HEK293 (cell line): ENCODE data around the gene TBC1D14.

Experiments used
- CTCF ChIA-PET: fragments of 350-600 bp; formaldehyde crosslinking; extraction: SDS; loops from one replicate; lab custom pipeline; 2021; ENCODE audit warnings: antibody characterized with exemption; lab: Yijun Ruan, JAX
- POLR2A ChIA-PET: fragments of 300-600 bp; formaldehyde crosslinking; extraction: SDS; loops from one replicate; lab custom pipeline; 2020; ENCODE audit warnings: antibody characterized with exemption, inconsistent platforms; lab: Yijun Ruan, JAX
- H3K27ac ChIP-seq: fragments of 200-500 bp; sonication (Bioruptor generic); 2 replicates; pipeline ENCODE4 v1.5.1; 2014; ENCODE audit warnings: low read depth, low read length, control low read depth, inconsistent platforms; ENCODE audit errors: extremely low read depth
- H3K36me3 ChIP-seq, 2 experiments: fragments of 200-500 bp in 1 of 2; sonication (Bioruptor generic) in 1 of 2; 1 replicate in 1 of 2; 2 replicates in 1 of 2; pipeline ENCODE4 v1.5.1; 2014 to 2017; ENCODE audit warnings: inconsistent platforms in 2 of 2, low read length in 2 of 2; ENCODE audit not compliant: control insufficient read depth in 2 of 2, insufficient read depth in 1 of 2
- H3K4me1 ChIP-seq: fragments of 200-500 bp; sonication (Bioruptor generic); 2 replicates; pipeline ENCODE4 v1.5.1; 2014; ENCODE audit warnings: mild to moderate bottlenecking, low read length, inconsistent platforms; ENCODE audit not compliant: control insufficient read depth, insufficient read depth
- H3K4me3 ChIP-seq: 2 replicates; pipeline ENCODE4 v1.5.1; 2011; ENCODE audit warnings: low read depth, mild to moderate bottlenecking, control low read depth, low read length, moderate library complexity
- H3K9me3 ChIP-seq: fragments of 200-500 bp; sonication (Bioruptor generic); 2 replicates; pipeline ENCODE4 v1.5.1; 2014; ENCODE audit warnings: low read depth, low read length, inconsistent platforms; ENCODE audit not compliant: control insufficient read depth, insufficient read depth
- GLI2 ChIP-seq: fragments of 450-650 bp; formaldehyde crosslinking; IDR thresholded peaks from 2 replicates; pipeline ENCODE4; 2017; ENCODE audit warnings: missing biosample characterization, missing genetic modification characterization, low read depth, borderline replicate concordance
- GLIS1 ChIP-seq: fragments of 450-650 bp; formaldehyde crosslinking; IDR thresholded peaks from 2 replicates; pipeline ENCODE4 v1.5.1; 2016; ENCODE audit warnings: missing biosample characterization, missing genetic modification characterization
- INSM2 ChIP-seq: fragments of 450-650 bp; formaldehyde crosslinking; IDR thresholded peaks from 2 replicates; pipeline ENCODE4 v1.5.1; 2016; ENCODE audit warnings: missing biosample characterization, missing genetic modification characterization
- YY1 ChIP-seq: fragments of 450-650 bp; formaldehyde crosslinking; IDR thresholded peaks from 2 replicates; pipeline ENCODE4 v1.5.1; 2018; ENCODE audit warnings: missing biosample characterization, missing genetic modification characterization
- ZBTB20 ChIP-seq: fragments of 450-650 bp; formaldehyde crosslinking; IDR thresholded peaks from 2 replicates; pipeline ENCODE4 v1.5.1; 2016; ENCODE audit warnings: missing biosample characterization, missing genetic modification characterization
- ZFP37 ChIP-seq: fragments of 450-650 bp; formaldehyde crosslinking; IDR thresholded peaks from 2 replicates; pipeline ENCODE4 v1.5.1; 2016; ENCODE audit warnings: missing biosample characterization, missing genetic modification characterization
- ZNF19 ChIP-seq: fragments of 450-650 bp; formaldehyde crosslinking; IDR thresholded peaks from 2 replicates; pipeline ENCODE4; 2016; ENCODE audit warnings: missing biosample characterization, missing genetic modification characterization, low read depth
- ZNF202 ChIP-seq: fragments of 450-650 bp; formaldehyde crosslinking; IDR thresholded peaks from 2 replicates; pipeline ENCODE4 v1.5.1; 2016; ENCODE audit warnings: missing biosample characterization, missing genetic modification characterization, borderline replicate concordance
- ZNF274 ChIP-seq, 2 experiments: fragments of 200-500 bp in 1 of 2; fragments of 450-650 bp in 1 of 2; sonication (Bioruptor generic) in 1 of 2; formaldehyde crosslinking in 1 of 2; IDR thresholded peaks; 2 replicates each; pipeline versions ENCODE4 v1.5.1 to v1.6.1; 2014 to 2016; ENCODE audit warnings: borderline replicate concordance in 1 of 2, inconsistent platforms in 1 of 2, low read length in 1 of 2, missing biosample characterization in 1 of 2, missing genetic modification characterization in 1 of 2
- ZNF280C ChIP-seq: fragments of 450-650 bp; formaldehyde crosslinking; IDR thresholded peaks from 2 replicates; pipeline ENCODE4 v1.5.1; 2016; ENCODE audit warnings: missing biosample characterization, missing genetic modification characterization
- ZNF366 ChIP-seq: fragments of 450-650 bp; formaldehyde crosslinking; conservative IDR thresholded peaks from 2 replicates; pipeline ENCODE4 v1.5.1; 2016; ENCODE audit warnings: missing biosample characterization, missing genetic modification characterization
- ZNF426 ChIP-seq: fragments of 450-650 bp; formaldehyde crosslinking; IDR thresholded peaks from 2 replicates; pipeline ENCODE4 v1.5.1; 2017; ENCODE audit warnings: missing biosample characterization, missing genetic modification characterization, mild to moderate bottlenecking, inconsistent platforms, moderate library complexity
- ZNF433 ChIP-seq: fragments of 450-650 bp; formaldehyde crosslinking; IDR thresholded peaks from 2 replicates; pipeline ENCODE4 v1.5.1; 2016; ENCODE audit warnings: missing biosample characterization, missing genetic modification characterization, low read depth
- ZNF623 ChIP-seq: fragments of 450-650 bp; formaldehyde crosslinking; IDR thresholded peaks from 2 replicates; pipeline ENCODE4 v1.5.1; 2016; ENCODE audit warnings: missing biosample characterization, missing genetic modification characterization
- ZNF645 ChIP-seq: fragments of 450-650 bp; formaldehyde crosslinking; IDR thresholded peaks from 2 replicates; pipeline ENCODE4; 2016; ENCODE audit warnings: missing biosample characterization, missing genetic modification characterization
- ZNF664 ChIP-seq: fragments of 450-650 bp; formaldehyde crosslinking; IDR thresholded peaks from 2 replicates; pipeline ENCODE4 v1.5.1; 2016; ENCODE audit warnings: missing biosample characterization, missing genetic modification characterization
- ZNF76 ChIP-seq: fragments of 450-650 bp; formaldehyde crosslinking; IDR thresholded peaks from 2 replicates; pipeline ENCODE4; 2016; ENCODE audit warnings: low read depth, missing biosample characterization, missing genetic modification characterization, borderline replicate concordance
- ZNF777 ChIP-seq: fragments of 450-650 bp; formaldehyde crosslinking; IDR thresholded peaks from 2 replicates; pipeline ENCODE4 v1.5.1; 2017; ENCODE audit warnings: missing biosample characterization, missing genetic modification characterization, borderline replicate concordance
- TF ChIP-seq, protein P1 (sequence below): fragments of 450-650 bp; IDR thresholded peaks from 2 replicates; pipeline ENCODE4 v1.5.1; 2018; ENCODE audit warnings: missing biosample characterization, mild to moderate bottlenecking, missing genetic modification characterization

Gene TBC1D14

GRCh38 chr4:6881908-6882307, 27.7 kb upstream of the TBC1D14 start:
- POLR2A ChIA-PET, result no interaction called here
- H3K36me3 ChIP-seq, result peaks cover 0 to 67% of the 10 kb centered on the region in 2 experiments; a peak in 2 of 3 replicates
- no peak overlapping the region for H3K27ac ChIP-seq
- CTCF ChIA-PET, result interaction anchor here (5.4 kb wide), 1 partner anchor 9 kb away, joined by 32 read pairs; no protein-coding TSS in a partner anchor
- H3K9me3 ChIP-seq, result no peaks in the 10 kb centered on the region
- TF ChIP-seq ZNF777, result no peak
- TF ChIP-seq YY1 (tag by site-specific recombination), result no peak
- TF ChIP-seq ZNF664 (tag by site-specific recombination), result no peak
- TF ChIP-seq, all 188 proteins: peak for 0
- Histone ChIP-seq H3K4me1 (no peaks in the 10 kb centered on the region), H3K4me3 (no peak overlapping the region)

DNA sequence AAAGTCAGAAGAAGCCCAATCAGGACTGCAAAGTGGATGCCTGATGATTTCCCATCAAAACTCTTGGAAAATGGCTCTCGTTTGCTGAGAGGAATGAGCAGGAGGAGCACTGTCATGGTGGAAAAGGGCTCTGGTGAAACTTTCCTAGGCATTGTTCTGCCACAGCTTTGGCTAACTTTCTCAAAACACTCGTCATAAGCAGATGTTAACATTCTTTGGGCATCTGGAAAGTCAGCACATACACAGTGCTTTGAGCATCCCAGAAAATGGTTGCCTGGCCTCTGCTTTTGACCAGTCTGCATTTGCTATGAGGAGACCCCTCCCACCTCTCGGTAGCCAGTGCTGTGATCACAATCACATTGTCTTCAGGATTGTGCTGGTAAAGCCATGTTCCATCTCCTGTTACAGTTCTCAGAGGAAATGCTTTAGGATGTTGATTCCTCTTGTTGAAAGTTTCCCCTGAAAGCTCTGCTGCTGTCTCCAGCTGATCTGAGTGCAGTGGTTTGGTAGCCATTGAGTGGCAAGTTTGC, 25.2 kb upstream of the TBC1D14 start:
- H3K27ac ChIP-seq, result no peak overlapping the region
- CTCF ChIA-PET, result interaction anchor here (0.6 to 5.4 kb wide), 3 partner anchors 11 to 167 kb away, joined by 3 to 32 read pairs (median 3); partner anchors contain the start of gene TBC1D14

GRCh38 chr4:6885953-6886557, 23.6 kb upstream of the TBC1D14 start:
- H3K9me3 ChIP-seq, result no peaks in the 10 kb centered on the region
- POLR2A ChIA-PET, result no interaction called here
- H3K36me3 ChIP-seq, result peaks cover 0 to 29% of the 10 kb centered on the region in 2 experiments; a peak in 1 of 3 replicates
- H3K27ac ChIP-seq, result no peak overlapping the region
- CTCF ChIA-PET, result interaction anchor here (1.0 to 5.4 kb wide), 4 partner anchors 13 to 216 kb away, joined by 4 to 32 read pairs (median 5); no protein-coding TSS in a partner anchor
- TF ChIP-seq ZNF426 (tag by site-specific recombination) (no peak), GLIS1 (tag by site-specific recombination) (peak; percentile 76), GLI2 (tag by site-specific recombination) (no peak)
- H3K4me3 ChIP-seq, result no peak overlapping the region
- H3K4me1 ChIP-seq, result no peaks in the 10 kb centered on the region

More for the DNA sequence above, 25.2 kb upstream of the TBC1D14 start:
- TF ChIP-seq ZNF366 (tag by site-specific recombination) (no peak), ZNF202 (tag by site-specific recombination) (no peak), ZNF623 (tag by site-specific recombination) (no peak), ZBTB20 (tag by site-specific recombination) (no peak)
- no peaks in the 10 kb centered on the region for H3K9me3 ChIP-seq
- POLR2A ChIA-PET, result no interaction called here
- H3K4me1 ChIP-seq, result no peaks in the 10 kb centered on the region
- no peak overlapping the region for H3K4me3 ChIP-seq
- H3K36me3 ChIP-seq, result peaks cover 0 to 44% of the 10 kb centered on the region in 2 experiments; a peak in 1 of 3 replicates

- ChIA-PET POLR2A (no interaction called here), CTCF (interaction anchor here (0.6 to 5.4 kb wide), 3 partner anchors 13 to 166 kb away, joined by 3 to 32 read pairs (median 6); no protein-coding TSS in a partner anchor)
- Histone ChIP-seq H3K4me3 (no peak overlapping the region), H3K27ac (no peak overlapping the region), H3K9me3 (no peaks in the 10 kb centered on the region), H3K4me1 (no peaks in the 10 kb centered on the region), H3K36me3 (peaks cover 0 to 21% of the 10 kb centered on the region in 2 experiments; a peak in 1 of 3 replicates)
- TF ChIP-seq INSM2 (tag by site-specific recombination), result no peak
- TF ChIP-seq ZNF274 (IDR thresholded peaks at IDR 0.05; ENCODE audit: low read length), result no peak
- no peak for TF ChIP-seq ZNF274 (tag by site-specific recombination; IDR thresholded peaks at IDR 0.05; ENCODE audit: borderline replicate concordance)
- no peak for TF ChIP-seq ZNF645 (tag by site-specific recombination)
- TF ChIP-seq ZNF280C (tag by site-specific recombination), result no peak
- no peak for TF ChIP-seq ZNF76 (tag by site-specific recombination)
- no peak for TF ChIP-seq ZFP37
- TF ChIP-seq, protein P1, sequence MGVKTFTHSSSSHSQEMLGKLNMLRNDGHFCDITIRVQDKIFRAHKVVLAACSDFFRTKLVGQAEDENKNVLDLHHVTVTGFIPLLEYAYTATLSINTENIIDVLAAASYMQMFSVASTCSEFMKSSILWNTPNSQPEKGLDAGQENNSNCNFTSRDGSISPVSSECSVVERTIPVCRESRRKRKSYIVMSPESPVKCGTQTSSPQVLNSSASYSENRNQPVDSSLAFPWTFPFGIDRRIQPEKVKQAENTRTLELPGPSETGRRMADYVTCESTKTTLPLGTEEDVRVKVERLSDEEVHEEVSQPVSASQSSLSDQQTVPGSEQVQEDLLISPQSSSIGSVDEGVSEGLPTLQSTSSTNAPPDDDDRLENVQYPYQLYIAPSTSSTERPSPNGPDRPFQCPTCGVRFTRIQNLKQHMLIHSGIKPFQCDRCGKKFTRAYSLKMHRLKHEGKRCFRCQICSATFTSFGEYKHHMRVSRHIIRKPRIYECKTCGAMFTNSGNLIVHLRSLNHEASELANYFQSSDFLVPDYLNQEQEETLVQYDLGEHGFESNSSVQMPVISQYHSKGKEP (tag by site-specific recombination), result no peak
- no peak for TF ChIP-seq ZNF19 (tag by site-specific recombination)
- no peak for TF ChIP-seq ZNF433 (tag by site-specific recombination)
Observed at GRCh38 chr4:6886886-6887285, 22.7 kb upstream of the TBC1D14 start.
